ENCODE data around the gene SLC35F3. TPM values are rescaled to one million over a fixed set of nuclear protein-coding genes. Genes with fewer than 3 reads are reported as not detected.

Gene SLC35F3
- total RNA-seq, 2 donors from 2014 or later, result 14.4 to 14.8 TPM

DNA sequence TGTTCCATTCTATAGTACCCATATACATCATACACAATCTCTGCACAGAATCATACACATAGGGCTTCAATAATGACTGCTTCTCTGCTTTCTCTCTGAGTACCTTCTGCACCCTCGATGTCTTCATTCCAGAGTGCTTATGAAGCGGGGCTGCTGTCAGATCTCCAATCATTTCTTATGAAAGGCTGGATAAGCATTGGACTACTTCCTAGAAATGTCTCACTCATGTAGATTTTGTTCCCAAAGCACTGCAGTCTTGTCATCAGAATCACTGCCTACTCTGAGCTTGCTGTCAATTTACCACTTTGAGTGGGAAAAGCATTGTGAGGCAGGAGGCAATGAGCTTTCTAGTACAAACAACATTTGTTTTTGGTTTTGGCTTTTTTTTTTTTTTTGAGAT lies 179.0 kb downstream of the SLC35F3 start:
- no peak for DNase-seq
- Mint-ChIP-seq H3K36me3 (ENCODE audit: low read depth) (peaks cover 5% of the 10 kb centered on the region), H3K9me3 (peaks cover 13% of the 10 kb centered on the region), H3K27ac (no peak overlapping the region), H3K27me3 (ENCODE audit: insufficient read depth) (no peaks in the 10 kb centered on the region), H3K4me3 (no peak overlapping the region), H3K4me1 (peaks cover 11% of the 10 kb centered on the region)
- WGBS, 2 experiments (ENCODE audit: insufficient coverage in 1 of 2, insufficient read length in 1 of 2), result 98 to 100% methylated on average over 2 of the region's 2 CpGs
- H3K27me3 ChIP-seq (ENCODE audit: control insufficient read depth, insufficient read depth, low read length, poor library complexity, severe bottlenecking), result no peaks in the 10 kb centered on the region
- H3K36me3 ChIP-seq (ENCODE audit: control insufficient read depth, insufficient read depth, low read length), result no peaks in the 10 kb centered on the region
- no peak overlapping the region for H3K4me3 ChIP-seq (ENCODE audit: low read length)
- H3K9me3 ChIP-seq (ENCODE audit: control insufficient read depth, low read length), result peaks cover 14% of the 10 kb centered on the region
- no peaks in the 10 kb centered on the region for H3K4me1 ChIP-seq (ENCODE audit: control insufficient read depth, insufficient read depth, low read length)
- no peak overlapping the region for H3K9ac ChIP-seq (ENCODE audit: extremely low read depth, low read length, poor library complexity, severe bottlenecking)
- TF ChIP-seq, protein P1, sequence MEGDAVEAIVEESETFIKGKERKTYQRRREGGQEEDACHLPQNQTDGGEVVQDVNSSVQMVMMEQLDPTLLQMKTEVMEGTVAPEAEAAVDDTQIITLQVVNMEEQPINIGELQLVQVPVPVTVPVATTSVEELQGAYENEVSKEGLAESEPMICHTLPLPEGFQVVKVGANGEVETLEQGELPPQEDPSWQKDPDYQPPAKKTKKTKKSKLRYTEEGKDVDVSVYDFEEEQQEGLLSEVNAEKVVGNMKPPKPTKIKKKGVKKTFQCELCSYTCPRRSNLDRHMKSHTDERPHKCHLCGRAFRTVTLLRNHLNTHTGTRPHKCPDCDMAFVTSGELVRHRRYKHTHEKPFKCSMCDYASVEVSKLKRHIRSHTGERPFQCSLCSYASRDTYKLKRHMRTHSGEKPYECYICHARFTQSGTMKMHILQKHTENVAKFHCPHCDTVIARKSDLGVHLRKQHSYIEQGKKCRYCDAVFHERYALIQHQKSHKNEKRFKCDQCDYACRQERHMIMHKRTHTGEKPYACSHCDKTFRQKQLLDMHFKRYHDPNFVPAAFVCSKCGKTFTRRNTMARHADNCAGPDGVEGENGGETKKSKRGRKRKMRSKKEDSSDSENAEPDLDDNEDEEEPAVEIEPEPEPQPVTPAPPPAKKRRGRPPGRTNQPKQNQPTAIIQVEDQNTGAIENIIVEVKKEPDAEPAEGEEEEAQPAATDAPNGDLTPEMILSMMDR (conservative IDR thresholded peaks at IDR 0.05), result no peak
- H3K27ac ChIP-seq (ENCODE audit: low read depth, low read length), result no peak overlapping the region

DNA sequence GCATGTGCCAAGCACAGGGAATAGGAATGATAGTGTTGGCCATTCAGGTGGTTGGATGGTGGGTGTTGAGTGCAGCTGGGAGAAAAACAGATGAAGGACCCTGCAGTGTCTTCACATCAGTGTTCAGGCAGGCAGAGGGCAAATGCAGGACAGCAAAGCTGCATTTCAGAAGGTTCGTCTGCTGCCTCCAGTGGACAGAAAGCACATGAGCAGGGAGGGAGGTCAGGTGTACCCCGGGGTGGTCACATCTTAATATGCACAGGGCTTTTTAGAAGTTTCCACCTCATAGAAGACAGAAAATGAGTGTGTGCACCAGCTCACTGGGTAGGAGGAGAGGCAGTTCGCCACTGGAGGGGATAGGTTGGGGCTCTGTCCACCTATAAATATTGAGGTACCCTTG lies 184.9 kb downstream of the SLC35F3 start:
- H3K9ac ChIP-seq (ENCODE audit: extremely low read depth, low read length, poor library complexity, severe bottlenecking), result no peak overlapping the region
- no peak overlapping the region for H3K27ac Mint-ChIP-seq
- DNase-seq, result peak; percentile 71
- peaks cover 23% of the 10 kb centered on the region for H3K4me1 ChIP-seq (ENCODE audit: control insufficient read depth, insufficient read depth, low read length)
- H3K4me1 Mint-ChIP-seq, result peaks cover 36% of the 10 kb centered on the region
- H3K9me3 ChIP-seq (ENCODE audit: control insufficient read depth, low read length), result peaks cover 19% of the 10 kb centered on the region
- H3K4me3 ChIP-seq (ENCODE audit: low read length), result no peak overlapping the region
- WGBS, 2 experiments (ENCODE audit: insufficient coverage in 1 of 2, insufficient read length in 1 of 2), result 83 to 100% methylated on average over 1 to 3 of the region's 3 CpGs
- peaks cover 6% of the 10 kb centered on the region for H3K9me3 Mint-ChIP-seq
- no peaks in the 10 kb centered on the region for H3K36me3 Mint-ChIP-seq (ENCODE audit: low read depth)
- peaks cover 3% of the 10 kb centered on the region for H3K27me3 Mint-ChIP-seq (ENCODE audit: insufficient read depth)
- TF ChIP-seq, protein P1 (conservative IDR thresholded peaks at IDR 0.05), result peak; percentile 76
- no peak overlapping the region for H3K27ac ChIP-seq (ENCODE audit: low read depth, low read length)
- no peaks in the 10 kb centered on the region for H3K27me3 ChIP-seq (ENCODE audit: control insufficient read depth, insufficient read depth, low read length, poor library complexity, severe bottlenecking)
- H3K4me3 Mint-ChIP-seq, result no peak overlapping the region
- no peaks in the 10 kb centered on the region for H3K36me3 ChIP-seq (ENCODE audit: control insufficient read depth, insufficient read depth, low read length)

DNA sequence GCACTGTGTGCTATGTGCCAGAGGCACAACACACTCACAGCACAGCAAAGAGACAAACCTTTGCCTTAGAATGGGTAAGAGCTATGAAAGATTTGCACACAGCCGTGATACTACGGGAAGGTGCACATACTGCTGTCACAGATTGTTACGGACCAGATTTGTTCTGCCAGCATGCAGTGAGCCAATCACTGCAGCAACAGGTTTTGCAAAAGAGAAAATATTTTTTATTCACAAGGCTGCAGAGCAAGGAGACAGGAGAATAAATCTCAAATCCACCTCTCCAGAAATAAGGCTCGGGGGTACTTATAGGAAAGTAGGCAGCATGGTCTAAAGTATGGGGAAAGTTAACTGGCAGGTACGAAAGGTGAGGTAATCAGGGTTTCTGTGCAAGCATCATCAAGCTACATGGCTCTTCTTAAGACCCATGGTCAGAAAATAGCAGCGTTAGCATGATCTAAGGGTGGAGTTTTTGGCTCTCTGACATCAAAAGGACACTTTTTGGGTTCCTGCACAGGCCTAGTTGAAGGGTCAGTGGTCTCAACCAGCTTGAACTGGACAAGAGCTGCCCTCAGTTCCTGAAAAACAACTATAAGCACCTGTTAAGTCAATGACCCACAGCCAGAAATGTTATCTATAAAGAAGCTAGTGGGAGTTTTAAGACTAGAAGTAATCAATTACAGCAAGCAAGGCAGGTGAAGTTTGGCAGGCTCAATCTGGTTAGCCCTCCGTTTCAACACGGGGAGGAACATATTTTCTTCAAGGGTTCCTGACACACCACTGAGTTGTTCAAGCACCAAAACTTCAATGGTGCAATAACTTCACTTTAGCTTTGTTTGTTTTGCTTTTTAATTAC lies 186.0 kb downstream of the SLC35F3 start:
- Mint-ChIP-seq H3K9me3 (peaks cover 6% of the 10 kb centered on the region), H3K27me3 (ENCODE audit: insufficient read depth) (peaks cover 3% of the 10 kb centered on the region), H3K36me3 (ENCODE audit: low read depth) (no peaks in the 10 kb centered on the region), H3K4me1 (peaks cover 45% of the 10 kb centered on the region), H3K27ac (no peak overlapping the region), H3K4me3 (no peak overlapping the region)
- Histone ChIP-seq H3K4me3 (ENCODE audit: low read length) (peak overlapping the region; percentile 22), H3K9ac (ENCODE audit: extremely low read depth, low read length, poor library complexity, severe bottlenecking) (no peak overlapping the region), H3K27me3 (ENCODE audit: control insufficient read depth, insufficient read depth, low read length, poor library complexity, severe bottlenecking) (no peaks in the 10 kb centered on the region), H3K27ac (ENCODE audit: low read depth, low read length) (no peak overlapping the region), H3K36me3 (ENCODE audit: control insufficient read depth, insufficient read depth, low read length) (no peaks in the 10 kb centered on the region), H3K4me1 (ENCODE audit: control insufficient read depth, insufficient read depth, low read length) (peaks cover 23% of the 10 kb centered on the region), H3K9me3 (ENCODE audit: control insufficient read depth, low read length) (peaks cover 19% of the 10 kb centered on the region)
- 90 to 91% methylated on average over 8 of the region's 8 CpGs for WGBS, 2 experiments (ENCODE audit: insufficient coverage in 1 of 2, insufficient read length in 1 of 2)
- TF ChIP-seq, protein P1 (conservative IDR thresholded peaks at IDR 0.05), result no peak
- DNase-seq, result no peak
